GM21360 (cell line): ENCODE data around the gene ACAA2.
"Not testable (repeated sequence)": the region's sequence is repeated elsewhere in the genome, so short reads cannot be mapped to it uniquely, and the experiment has no call there.

ENCODE experiments used
- ATAC-seq: cut with Tn5 transposase; IDR thresholded peaks from one replicate; pipeline ENCODE4 v1.9.1; 2021; ENCODE audit warnings: mild to moderate bottlenecking, moderate library complexity; ENCODE audit not compliant: unreplicated experiment

The ACAA2 gene

GRCh38 chr18:49813069-49813318 is 339 bp downstream of the ACAA2 start:
- peak; percentile 19 for ATAC-seq

GRCh38 chr18:49812286-49813068 is 856 bp downstream of the ACAA2 start:
- no peak for ATAC-seq

GRCh38 chr18:49811151-49811938 is 2.0 kb downstream of the ACAA2 start:
- no peak for ATAC-seq

GRCh38 chr18:49808553-49809191 is 4.7 kb downstream of the ACAA2 start:
- not testable (repeated sequence) for ATAC-seq

GRCh38 chr18:49804096-49804495 is 9.2 kb downstream of the ACAA2 start:
- ATAC-seq, result no peak

- ATAC-seq, result no peak
Measured at GRCh38 chr18:49802623-49803022, 10.7 kb downstream of the ACAA2 start.

DNA sequence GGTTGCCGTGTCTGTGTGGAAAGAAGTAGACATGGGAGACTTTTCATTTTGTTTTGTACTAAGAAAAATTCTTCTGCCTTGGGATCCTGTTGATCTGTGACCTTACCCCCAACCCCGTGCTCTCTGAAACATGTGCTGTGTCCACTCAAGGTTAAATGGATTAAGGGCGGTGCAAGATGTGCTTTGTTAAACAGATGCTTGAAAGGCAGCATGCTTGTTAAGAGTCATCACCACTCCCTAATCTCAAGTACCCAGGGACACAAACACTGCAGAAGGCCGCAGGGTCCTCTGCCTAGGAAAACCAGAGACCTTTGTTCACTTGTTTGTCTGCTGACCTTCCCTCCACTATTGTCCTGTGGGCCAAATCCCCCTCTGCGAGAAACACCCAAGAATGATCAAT is 12.8 kb downstream of the ACAA2 start:
- ATAC-seq, result not testable (repeated sequence)

DNA sequence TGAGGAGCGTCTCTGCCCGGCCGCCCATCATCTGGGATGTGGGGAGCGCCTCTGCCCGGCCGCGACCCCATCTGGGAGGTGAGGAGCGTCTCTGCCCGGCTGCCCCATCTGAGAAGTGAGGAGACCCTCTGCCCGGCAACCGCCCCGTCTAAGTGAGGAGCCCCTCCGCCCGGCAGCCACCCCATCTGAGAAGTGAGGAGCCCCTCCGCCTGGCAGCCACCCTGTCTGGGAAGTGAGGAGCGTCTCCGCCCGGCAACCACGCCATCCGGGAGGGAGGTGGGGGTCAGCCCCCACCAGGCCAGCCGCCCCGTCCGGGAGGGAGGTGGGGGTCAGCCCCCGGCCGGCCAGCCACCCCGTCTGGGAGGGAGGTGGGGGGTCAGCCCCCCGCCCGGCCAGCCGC is 13.5 kb downstream of the ACAA2 start:
- not testable (repeated sequence) for ATAC-seq

GRCh38 chr18:49798001-49798400 is 15.3 kb downstream of the ACAA2 start:
- no peak for ATAC-seq

DNA sequence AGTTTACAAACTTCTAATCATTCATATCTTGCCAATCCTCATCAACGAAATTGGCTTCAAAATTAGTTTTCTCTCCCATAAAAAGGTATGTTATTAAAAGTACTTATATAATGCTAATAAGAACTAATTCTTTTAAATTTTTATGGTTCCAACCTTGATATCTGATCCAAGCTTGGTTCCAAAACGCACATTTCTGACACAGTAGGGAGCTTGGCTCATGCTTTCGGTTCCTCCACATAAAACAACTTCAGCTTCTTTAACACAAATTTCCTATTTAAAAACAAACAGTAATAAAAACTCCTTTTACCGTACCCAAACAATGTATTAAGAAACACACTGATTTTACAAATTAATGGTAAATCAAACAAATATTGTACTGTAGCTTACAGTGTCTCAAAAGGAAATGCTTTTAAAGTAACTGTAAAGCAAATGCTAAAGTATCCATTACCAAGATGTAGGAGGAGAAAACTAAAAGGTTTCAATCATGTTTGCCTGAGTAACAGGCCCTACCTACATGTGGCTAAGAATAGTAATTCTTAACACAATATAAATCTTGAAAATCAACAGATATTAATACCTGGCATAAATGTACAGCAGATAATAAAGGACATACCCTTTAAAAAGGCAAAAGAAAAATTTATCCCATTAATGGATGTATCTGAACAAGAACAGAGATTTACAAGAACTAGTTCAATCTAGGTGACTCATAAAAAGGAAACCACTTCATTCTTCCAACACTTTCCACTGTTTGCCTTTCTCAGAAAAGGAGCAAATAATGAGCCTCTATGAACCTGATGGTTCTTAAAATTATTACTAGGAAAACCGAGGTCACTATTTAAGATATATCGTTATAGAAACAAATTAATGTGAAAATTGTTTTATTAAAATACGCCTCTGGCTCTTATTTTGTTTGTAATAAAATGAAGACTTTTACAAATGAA is 17.5 kb downstream of the ACAA2 start:
- ATAC-seq, result no peak

DNA sequence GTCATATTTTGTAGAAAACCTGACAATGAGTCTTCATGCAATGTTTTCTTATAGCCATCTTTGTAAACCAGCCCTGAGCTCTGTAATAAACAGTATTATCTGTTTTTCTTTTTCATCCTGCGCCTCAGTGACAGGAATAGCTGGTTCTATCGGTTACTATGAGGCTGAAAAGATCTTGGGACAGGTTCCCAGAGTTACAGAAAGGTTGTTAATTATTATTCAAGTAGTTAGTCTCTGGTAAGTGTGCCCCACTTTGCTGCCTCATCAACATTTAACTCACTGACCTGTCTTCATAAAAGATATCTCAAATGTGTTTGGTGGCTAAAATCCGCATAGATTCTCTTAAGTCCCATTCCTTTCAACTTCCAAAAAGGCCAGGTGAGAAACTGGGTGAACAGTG is 18.6 kb downstream of the ACAA2 start:
- ATAC-seq, result no peak

GRCh38 chr18:49789560-49790134 is 23.7 kb downstream of the ACAA2 start:
- not testable (repeated sequence) for ATAC-seq

DNA sequence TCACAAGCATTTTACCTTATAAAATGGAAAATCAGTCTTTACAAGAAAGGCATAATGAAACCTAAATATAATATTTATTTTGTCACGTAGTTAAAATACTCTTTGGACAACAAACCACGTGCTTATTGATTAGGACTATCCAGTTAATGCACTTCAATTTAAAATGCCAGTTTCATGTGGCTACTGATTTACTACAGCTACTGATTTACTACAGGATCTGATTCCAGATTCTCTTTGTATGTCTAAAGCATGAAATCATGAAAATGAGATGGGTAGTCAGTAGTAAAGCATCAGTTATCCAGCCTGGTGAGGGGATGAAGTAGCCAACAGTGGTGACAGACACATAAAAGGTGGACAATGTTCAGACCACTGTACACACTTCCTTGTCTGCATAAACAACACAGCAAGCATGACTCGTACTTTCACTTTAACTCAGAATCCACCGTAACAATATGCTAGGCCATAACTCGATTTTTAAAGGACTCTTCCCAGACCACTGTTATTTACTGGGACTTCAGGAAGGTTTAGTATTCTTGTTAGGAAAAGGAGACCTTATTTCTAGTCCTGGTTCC is 24.9 kb downstream of the ACAA2 start:
- ATAC-seq, result no peak

DNA sequence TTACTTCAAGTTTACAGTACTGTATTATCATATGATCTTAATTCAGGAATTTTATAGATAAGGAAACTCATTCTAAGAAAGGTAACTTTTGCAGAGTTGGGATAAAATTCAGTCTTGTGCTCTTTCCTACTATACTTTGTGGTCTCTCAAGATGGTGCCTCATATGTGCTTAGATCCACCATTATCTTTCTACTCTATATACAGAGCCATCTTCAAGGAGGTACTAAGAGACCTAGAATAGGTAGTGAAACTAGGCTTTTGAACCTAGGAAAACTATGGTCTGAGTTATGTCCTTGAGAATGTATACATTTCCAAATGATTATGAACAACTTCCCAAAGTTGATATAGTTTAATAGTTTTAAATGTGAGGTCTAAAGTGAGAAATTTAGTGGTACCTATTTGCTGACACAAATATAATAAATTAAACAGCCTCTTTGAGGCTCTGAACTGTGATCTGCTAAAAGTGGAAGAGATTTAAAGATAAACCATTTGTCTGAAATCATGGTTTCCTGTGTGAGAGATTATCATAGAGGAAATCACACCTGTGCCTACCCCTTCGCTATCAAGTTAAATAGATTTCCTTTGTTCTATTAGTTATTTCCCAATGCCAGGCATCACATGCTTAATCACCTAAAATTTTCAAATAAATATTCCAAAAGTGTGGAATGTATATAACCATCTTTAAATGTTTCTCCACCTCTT is 27.2 kb downstream of the ACAA2 start:
- ATAC-seq, result no peak

- no peak for ATAC-seq
Measured at GRCh38 chr18:49784427-49785185, 28.7 kb downstream of the ACAA2 start.

- ATAC-seq, result not testable (repeated sequence)
Measured at GRCh38 chr18:49783631-49784030, 29.7 kb downstream of the ACAA2 start.

- ATAC-seq, result no peak
Measured at GRCh38 chr18:49778826-49779465, 34.4 kb downstream of the ACAA2 start.

DNA sequence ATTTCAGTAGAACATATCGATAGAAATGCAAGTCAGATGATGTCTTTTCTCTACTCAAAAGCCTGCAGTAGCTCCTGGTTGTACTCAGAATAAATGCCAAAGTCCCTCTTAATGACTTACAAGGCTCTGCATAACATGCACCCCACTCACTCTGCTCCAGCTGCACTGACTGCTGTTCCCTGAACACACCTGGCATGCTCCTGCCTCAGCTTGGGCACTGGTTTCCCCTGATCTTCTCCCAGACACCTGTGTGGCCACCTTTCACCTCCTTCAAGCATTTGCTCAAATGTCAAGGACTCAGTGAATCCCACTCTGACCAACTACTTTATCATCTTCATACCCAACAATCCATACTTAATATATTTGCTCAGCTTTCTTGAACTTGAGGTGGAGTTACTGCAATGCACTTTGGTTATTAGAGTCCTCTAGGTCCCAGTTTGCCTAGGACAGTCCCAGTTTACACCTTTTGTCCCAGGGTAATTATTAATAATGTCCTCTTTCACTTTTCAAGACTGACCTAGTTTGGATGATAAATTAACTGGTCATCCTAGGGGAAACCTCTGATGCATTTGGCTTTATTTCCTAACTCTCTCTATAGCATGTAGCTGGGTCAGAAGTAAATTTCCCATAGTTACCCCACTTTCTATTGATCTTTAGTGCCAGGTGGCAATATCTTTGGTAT is 44.1 kb downstream of the ACAA2 start:
- ATAC-seq, result no peak
